ENCODE measurements around the gene KRTAP5-6.

The KRTAP5-6 gene

GRCh38 chr11:1744137-1744886 is 47.3 kb downstream of the KRTAP5-6 start:
- Histone ChIP-seq H3F3A (ENCODE audit: low read depth) (no peaks in the 10 kb centered on the region), H3K36me3 (ENCODE audit: insufficient read depth, low read length) (no peaks in the 10 kb centered on the region; the same call in 1 of the 2 replicates), H2AFZ (ENCODE audit: low read length) (no peak overlapping the region), H3K4me3 (ENCODE audit: low read length, poor library complexity, severe bottlenecking) (no peak overlapping the region), H4K20me1 (ENCODE audit: insufficient read depth, low read length, poor library complexity, severe bottlenecking) (no peaks in the 10 kb centered on the region), H3K9ac (ENCODE audit: low read depth, low read length, poor library complexity, severe bottlenecking) (no peak overlapping the region), H3K27me3 (ENCODE audit: insufficient read depth, low read length, poor library complexity, severe bottlenecking) (no peaks in the 10 kb centered on the region), H3K4me1 (ENCODE audit: insufficient read depth, low read length, poor library complexity, severe bottlenecking) (no peaks in the 10 kb centered on the region), H3K9me2 (replicated peaks; ENCODE audit: low read depth, low read length) (no peaks in the 10 kb centered on the region), H3K79me2 (ENCODE audit: insufficient read depth, low read length) (no peaks in the 10 kb centered on the region), H3K9me3 (ENCODE audit: insufficient read depth, low read depth, low read length) (no peaks in the 10 kb centered on the region), H3K4me2 (ENCODE audit: low read depth, low read length, poor library complexity, severe bottlenecking) (no peak overlapping the region)
- TF ChIP-seq, protein P1, sequence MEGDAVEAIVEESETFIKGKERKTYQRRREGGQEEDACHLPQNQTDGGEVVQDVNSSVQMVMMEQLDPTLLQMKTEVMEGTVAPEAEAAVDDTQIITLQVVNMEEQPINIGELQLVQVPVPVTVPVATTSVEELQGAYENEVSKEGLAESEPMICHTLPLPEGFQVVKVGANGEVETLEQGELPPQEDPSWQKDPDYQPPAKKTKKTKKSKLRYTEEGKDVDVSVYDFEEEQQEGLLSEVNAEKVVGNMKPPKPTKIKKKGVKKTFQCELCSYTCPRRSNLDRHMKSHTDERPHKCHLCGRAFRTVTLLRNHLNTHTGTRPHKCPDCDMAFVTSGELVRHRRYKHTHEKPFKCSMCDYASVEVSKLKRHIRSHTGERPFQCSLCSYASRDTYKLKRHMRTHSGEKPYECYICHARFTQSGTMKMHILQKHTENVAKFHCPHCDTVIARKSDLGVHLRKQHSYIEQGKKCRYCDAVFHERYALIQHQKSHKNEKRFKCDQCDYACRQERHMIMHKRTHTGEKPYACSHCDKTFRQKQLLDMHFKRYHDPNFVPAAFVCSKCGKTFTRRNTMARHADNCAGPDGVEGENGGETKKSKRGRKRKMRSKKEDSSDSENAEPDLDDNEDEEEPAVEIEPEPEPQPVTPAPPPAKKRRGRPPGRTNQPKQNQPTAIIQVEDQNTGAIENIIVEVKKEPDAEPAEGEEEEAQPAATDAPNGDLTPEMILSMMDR (conservative IDR thresholded peaks at IDR 0.05; ENCODE audit: low read length): no peak
- TF ChIP-seq EZH2phosphoT487 (IDR thresholded peaks at IDR 0.05; ENCODE audit: borderline replicate concordance): no peak

DNA sequence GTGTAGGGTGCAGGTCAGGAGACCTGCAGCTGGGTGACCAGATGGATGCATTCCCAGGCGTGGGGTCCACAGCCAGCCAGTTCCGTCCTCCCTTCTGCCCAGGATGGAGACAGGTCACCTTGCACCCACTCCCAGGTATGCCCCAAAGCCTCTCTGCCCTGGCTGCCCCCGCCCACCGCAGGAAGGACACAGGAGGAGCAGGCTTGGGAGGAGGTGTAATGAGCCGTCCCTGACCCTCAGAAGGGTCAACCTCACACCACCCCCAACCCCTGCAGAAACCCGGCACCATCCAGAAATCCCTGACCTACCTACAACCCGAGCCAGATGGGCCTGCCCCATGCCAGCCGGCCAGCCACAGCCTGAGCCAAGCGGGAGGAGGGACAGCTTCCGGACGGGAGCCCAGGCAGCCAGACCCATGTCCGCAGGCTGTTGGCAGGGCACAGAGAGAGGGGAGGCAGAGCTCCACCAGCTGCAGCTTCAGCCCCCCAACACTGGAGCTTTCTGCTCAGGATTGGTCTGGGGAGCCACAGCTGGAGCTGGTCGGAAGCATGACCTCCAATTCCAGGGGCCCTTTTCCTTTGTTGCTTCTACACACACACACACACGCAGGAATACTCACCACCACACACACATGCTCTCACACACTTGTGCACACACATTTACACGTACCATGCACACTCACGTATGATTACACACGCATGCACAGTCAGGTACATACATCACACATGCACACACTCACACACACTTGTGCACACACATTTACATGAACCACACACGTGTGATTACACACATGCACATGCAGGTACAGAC is 48.1 kb downstream of the KRTAP5-6 start:
- peaks cover 1% of the 10 kb centered on the region for H3K4me1 ChIP-seq (ENCODE audit: insufficient read depth, low read length, poor library complexity, severe bottlenecking)
- H3K79me2 ChIP-seq (ENCODE audit: insufficient read depth, low read length): no peaks in the 10 kb centered on the region
- H3K9ac ChIP-seq (ENCODE audit: low read depth, low read length, poor library complexity, severe bottlenecking): no peak overlapping the region
- H3K4me3 ChIP-seq (ENCODE audit: low read length, poor library complexity, severe bottlenecking): no peak overlapping the region
- no peaks in the 10 kb centered on the region; the same call in 1 of the 2 replicates for H3K36me3 ChIP-seq (ENCODE audit: insufficient read depth, low read length)
- no peak for TF ChIP-seq EZH2phosphoT487 (IDR thresholded peaks at IDR 0.05; ENCODE audit: borderline replicate concordance)
- TF ChIP-seq, protein P1 (conservative IDR thresholded peaks at IDR 0.05; ENCODE audit: low read length): no peak
- no peaks in the 10 kb centered on the region for H3F3A ChIP-seq (ENCODE audit: low read depth)
- H3K9me2 ChIP-seq (replicated peaks; ENCODE audit: low read depth, low read length): no peaks in the 10 kb centered on the region
- H4K20me1 ChIP-seq (ENCODE audit: insufficient read depth, low read length, poor library complexity, severe bottlenecking): no peaks in the 10 kb centered on the region
- no peak overlapping the region for H2AFZ ChIP-seq (ENCODE audit: low read length)
- H3K9me3 ChIP-seq (ENCODE audit: insufficient read depth, low read depth, low read length): no peaks in the 10 kb centered on the region
- H3K4me2 ChIP-seq (ENCODE audit: low read depth, low read length, poor library complexity, severe bottlenecking): no peak overlapping the region
- no peaks in the 10 kb centered on the region for H3K27me3 ChIP-seq (ENCODE audit: insufficient read depth, low read length, poor library complexity, severe bottlenecking)

- no peaks in the 10 kb centered on the region for H3K27me3 ChIP-seq (ENCODE audit: insufficient read depth, low read length, poor library complexity, severe bottlenecking)
- H3K36me3 ChIP-seq (ENCODE audit: insufficient read depth, low read length): no peaks in the 10 kb centered on the region; the same call in 1 of the 2 replicates
- no peak overlapping the region for H3K4me3 ChIP-seq (ENCODE audit: low read length, poor library complexity, severe bottlenecking)
- no peaks in the 10 kb centered on the region; the same call in 1 of the 2 replicates for H3K79me2 ChIP-seq (ENCODE audit: insufficient read depth, low read length)
- TF ChIP-seq, protein P1 (conservative IDR thresholded peaks at IDR 0.05; ENCODE audit: low read length): no peak
- TF ChIP-seq EZH2phosphoT487 (IDR thresholded peaks at IDR 0.05; ENCODE audit: borderline replicate concordance): no peak
- H3K9ac ChIP-seq (ENCODE audit: low read depth, low read length, poor library complexity, severe bottlenecking): no peak overlapping the region
- no peak overlapping the region for H2AFZ ChIP-seq (ENCODE audit: low read length)
- no peaks in the 10 kb centered on the region for H3K9me3 ChIP-seq (ENCODE audit: insufficient read depth, low read depth, low read length)
- no peaks in the 10 kb centered on the region for H3F3A ChIP-seq (ENCODE audit: low read depth)
- H4K20me1 ChIP-seq (ENCODE audit: insufficient read depth, low read length, poor library complexity, severe bottlenecking): no peaks in the 10 kb centered on the region
- peaks cover 8% of the 10 kb centered on the region for H3K4me1 ChIP-seq (ENCODE audit: insufficient read depth, low read length, poor library complexity, severe bottlenecking)
- H3K9me2 ChIP-seq (replicated peaks; ENCODE audit: low read depth, low read length): no peaks in the 10 kb centered on the region
- H3K4me2 ChIP-seq (ENCODE audit: low read depth, low read length, poor library complexity, severe bottlenecking): no peak overlapping the region
Observed at GRCh38 chr11:1745701-1746320, 48.8 kb downstream of the KRTAP5-6 start.
